Common myeloid progenitor, CD34-positive (primary cell): ENCODE data around the gene ZNF593.

ENCODE experiments used
- CTCF ChIA-PET: fragments of 350-600 bp; sonication (Branson Sonifier 250); formaldehyde crosslinking; loops from one replicate; lab custom pipeline; 2021; ENCODE audit warnings: antibody characterized with exemption; lab: Charles Lee
- POLR2A ChIA-PET: fragments of 350-600 bp; sonication (Branson Sonifier 250); formaldehyde crosslinking; loops from one replicate; lab custom pipeline; 2021; ENCODE audit warnings: antibody characterized with exemption; lab: Charles Lee
- DNase-seq, 3 donors: peaks; one replicate each; pipeline versions ENCODE4 v3.0.0 to v3.0.0-alpha.2; 2013
- H3K27ac ChIP-seq, 2 experiments: 1 replicate in 1 of 2; 2 replicates in 1 of 2; pipeline ENCODE4 v1.7.0; 2013; ENCODE audit warnings: inconsistent platforms in 2 of 2, low read length in 2 of 2, mild to moderate bottlenecking in 2 of 2, low read depth in 1 of 2, moderate library complexity in 1 of 2; ENCODE audit not compliant: severe bottlenecking in 2 of 2, insufficient read depth in 1 of 2, poor library complexity in 1 of 2
- H3K27me3 ChIP-seq, 5 experiments: replicated peaks in 2 of 5; 1 replicate in 3 of 5; 2 replicates in 2 of 5; pipeline versions ENCODE4 v1.6.1 to v1.7.0; 2013; ENCODE audit warnings: low read length in 4 of 5, mild to moderate bottlenecking in 2 of 5, moderate library complexity in 2 of 5, inconsistent platforms in 1 of 5; ENCODE audit not compliant: insufficient read depth in 5 of 5, control insufficient read depth in 4 of 5
- H3K36me3 ChIP-seq, 4 experiments: 1 replicate in 2 of 4; 2 replicates in 2 of 4; pipeline versions ENCODE4 v1.6.1 to v1.7.0; 2013; ENCODE audit warnings: low read length in 3 of 4, control low read depth in 1 of 4, mild to moderate bottlenecking in 1 of 4; ENCODE audit not compliant: control insufficient read depth in 4 of 4, insufficient read depth in 4 of 4
- H3K4me1 ChIP-seq, 4 experiments: 1 replicate in 3 of 4; 2 replicates in 1 of 4; pipeline versions ENCODE4 v1.6.1 to v1.7.1; 2013; ENCODE audit warnings: low read length in 3 of 4, mild to moderate bottlenecking in 3 of 4, control low read depth in 1 of 4, inconsistent platforms in 1 of 4, moderate library complexity in 1 of 4; ENCODE audit not compliant: control insufficient read depth in 4 of 4, insufficient read depth in 4 of 4; ENCODE audit errors: control extremely low read depth in 1 of 4
- H3K4me3 ChIP-seq, 7 experiments: 1 replicate in 4 of 7; 2 replicates in 3 of 7; pipeline versions ENCODE4 v1.5.1 to v1.7.0; 2013; ENCODE audit warnings: mild to moderate bottlenecking in 7 of 7, low read length in 6 of 7, moderate library complexity in 6 of 7, inconsistent platforms in 2 of 7, low read depth in 2 of 7, control low read depth in 1 of 7; ENCODE audit not compliant: insufficient read depth in 4 of 7, control insufficient read depth in 1 of 7; ENCODE audit errors: extremely low read depth in 1 of 7
- H3K9me3 ChIP-seq, 5 experiments: 1 replicate in 4 of 5; 2 replicates in 1 of 5; pipeline versions ENCODE4 v1.6.1 to v1.7.1; 2013; ENCODE audit warnings: low read length in 4 of 5, mild to moderate bottlenecking in 2 of 5, inconsistent platforms in 1 of 5, low read depth in 1 of 5, moderate library complexity in 1 of 5; ENCODE audit not compliant: control insufficient read depth in 4 of 5, insufficient read depth in 2 of 5; ENCODE audit errors: control extremely low read depth in 1 of 5
- WGBS: methylation state at CpG from one replicate; pipeline ENCODE4 v1.1.5; 2013; ENCODE audit not compliant: insufficient coverage; 5-methylcytosine and 5-hydroxymethylcytosine counted together

Gene ZNF593

DNA sequence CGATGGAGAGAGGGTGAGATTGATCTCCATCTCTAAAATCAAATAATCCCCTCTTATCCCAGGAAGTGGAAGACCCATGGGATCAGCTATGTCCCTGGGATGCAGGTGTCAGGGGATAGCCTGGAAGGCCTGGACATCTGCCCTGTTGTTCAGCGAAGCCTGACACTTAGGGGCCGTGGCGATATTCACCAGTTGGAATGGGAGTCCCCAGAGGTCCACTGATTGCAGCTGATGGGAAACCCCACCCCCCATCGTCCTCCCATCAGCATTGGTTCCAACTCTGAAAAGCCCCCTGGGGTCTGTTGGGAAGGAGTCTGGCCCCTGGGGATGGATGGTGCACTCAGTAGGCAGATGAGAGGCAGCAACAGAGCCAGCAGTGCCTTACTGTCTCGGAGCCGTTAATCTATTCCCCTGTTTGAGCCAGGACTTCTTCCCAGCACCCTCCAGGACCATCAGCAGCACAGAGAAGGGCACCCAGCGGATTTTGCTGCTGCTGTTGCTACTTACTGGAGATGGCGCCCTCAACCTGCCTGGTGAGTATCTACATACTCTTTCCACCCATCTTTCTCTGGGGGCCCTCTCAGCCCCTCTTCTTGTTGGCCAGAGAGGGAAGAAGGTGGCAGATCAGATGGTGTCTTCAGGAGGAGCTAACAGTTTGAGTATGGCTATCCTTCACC, 34.1 kb downstream of the ZNF593 start:
- no peak overlapping the region for H3K4me3 ChIP-seq
- H3K27me3 ChIP-seq, result peaks cover 0 to 3% (median 0%) of the 10 kb centered on the region in 5 experiments
- H3K9me3 ChIP-seq, result no peaks in the 10 kb centered on the region
- peaks cover 0 to 6% (median 0%) of the 10 kb centered on the region in 4 experiments for H3K4me1 ChIP-seq
- CTCF ChIA-PET, result interaction anchor here (0.6 to 2.1 kb wide), 12 partner anchors 9 to 214 kb away, joined by 3 to 7 read pairs (median 4); partner anchors contain the start of genes CATSPER4 and CNKSR1
- DNase-seq, result peak; percentile 11 to 44 (median 37)
- POLR2A ChIA-PET, result interaction anchor here (0.5 kb wide), 1 partner anchor 175 kb away, joined by 3 read pairs; no protein-coding TSS in a partner anchor
- WGBS, result 94% methylated on average over 4 of the region's 9 CpGs
- no peaks in the 10 kb centered on the region for H3K36me3 ChIP-seq
- H3K27ac ChIP-seq, result no peak overlapping the region

DNA sequence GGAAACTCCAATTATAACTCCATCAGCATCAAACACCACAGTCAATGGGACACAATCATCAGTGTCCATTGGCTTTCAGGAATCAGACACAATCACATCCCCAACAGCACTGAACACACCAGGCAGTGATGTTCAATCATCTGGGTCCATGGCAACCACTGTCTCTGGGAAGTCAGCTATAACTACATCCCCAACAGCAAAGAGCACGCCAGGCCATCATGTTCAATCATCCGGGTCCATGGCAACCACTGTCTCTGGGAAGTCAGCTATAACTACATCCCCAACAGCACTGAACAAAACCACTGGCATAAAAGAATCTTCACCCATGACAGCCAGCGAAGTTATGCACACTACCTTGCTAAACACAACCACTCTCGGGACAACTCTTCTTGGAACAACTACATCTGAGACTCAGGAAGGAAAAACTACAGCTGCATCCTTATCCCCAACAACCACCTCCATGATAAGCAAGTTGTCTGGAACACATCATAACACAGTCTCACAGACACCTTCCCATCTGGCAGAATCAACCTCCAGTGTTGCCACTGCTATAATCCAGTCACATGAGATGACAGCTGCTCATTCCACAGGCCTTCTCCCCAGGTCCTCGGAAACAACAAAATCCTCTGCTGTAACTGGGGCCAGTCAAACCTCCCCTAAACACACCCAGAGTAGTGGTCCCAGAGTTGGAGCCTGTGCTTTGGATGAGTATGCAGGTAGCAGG, 40.6 kb downstream of the ZNF593 start:
- Histone ChIP-seq H3K27me3 (no peaks in the 10 kb centered on the region), H3K4me3 (no peak overlapping the region), H3K9me3 (no peaks in the 10 kb centered on the region), H3K36me3 (no peaks in the 10 kb centered on the region), H3K4me1 (no peaks in the 10 kb centered on the region), H3K27ac (no peak overlapping the region)
- DNase-seq, result no peak
- WGBS, result 93% methylated on average over 5 of the region's 5 CpGs
- POLR2A ChIA-PET, result no interaction called here
- CTCF ChIA-PET, result interaction anchor here (1.4 to 1.8 kb wide), 2 partner anchors 151 to 207 kb away, joined by 3 to 5 read pairs; no protein-coding TSS in a partner anchor

GRCh38 chr1:26212726-26213125, 43.0 kb downstream of the ZNF593 start:
- WGBS, result 100% methylated on average over 2 of the region's 5 CpGs
- Histone ChIP-seq H3K4me3 (no peak overlapping the region), H3K27me3 (no peaks in the 10 kb centered on the region), H3K9me3 (no peaks in the 10 kb centered on the region), H3K36me3 (no peaks in the 10 kb centered on the region), H3K27ac (no peak overlapping the region), H3K4me1 (no peaks in the 10 kb centered on the region)
- POLR2A ChIA-PET, result no interaction called here
- CTCF ChIA-PET, result interaction anchor here (0.6 to 2.1 kb wide), 3 partner anchors 8 to 19 kb away, joined by 3 to 7 read pairs (median 3); no protein-coding TSS in a partner anchor
- no peak for DNase-seq

DNA sequence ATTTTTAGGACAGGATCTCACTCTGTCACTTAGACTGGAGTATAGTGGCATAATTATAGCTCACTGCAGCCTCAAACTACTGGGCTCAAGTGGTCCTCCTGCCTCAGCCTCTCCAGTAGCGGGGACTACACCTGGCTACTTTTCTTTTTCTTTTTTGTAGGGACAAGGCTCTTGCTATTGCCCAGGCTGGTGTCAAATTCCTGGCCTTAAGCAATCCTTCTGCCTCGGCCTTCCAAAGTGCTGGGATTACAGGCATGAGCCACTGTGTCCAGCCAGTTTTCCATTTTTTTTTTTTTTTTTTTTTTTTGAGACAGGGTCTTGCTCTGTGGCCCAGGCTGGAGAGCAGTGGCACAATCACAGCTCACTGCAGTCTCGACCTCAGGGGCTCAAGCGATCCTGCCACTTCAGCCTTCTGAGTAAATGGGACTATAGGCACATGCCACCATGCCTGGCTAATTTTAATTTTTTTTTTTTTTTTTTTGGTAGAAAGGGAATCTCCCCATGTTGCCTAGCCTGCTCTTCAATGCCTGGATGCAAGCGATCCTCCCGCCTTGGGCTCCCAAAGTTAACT, 43.7 kb downstream of the ZNF593 start:
- H3K27ac ChIP-seq, result no peak overlapping the region

DNA sequence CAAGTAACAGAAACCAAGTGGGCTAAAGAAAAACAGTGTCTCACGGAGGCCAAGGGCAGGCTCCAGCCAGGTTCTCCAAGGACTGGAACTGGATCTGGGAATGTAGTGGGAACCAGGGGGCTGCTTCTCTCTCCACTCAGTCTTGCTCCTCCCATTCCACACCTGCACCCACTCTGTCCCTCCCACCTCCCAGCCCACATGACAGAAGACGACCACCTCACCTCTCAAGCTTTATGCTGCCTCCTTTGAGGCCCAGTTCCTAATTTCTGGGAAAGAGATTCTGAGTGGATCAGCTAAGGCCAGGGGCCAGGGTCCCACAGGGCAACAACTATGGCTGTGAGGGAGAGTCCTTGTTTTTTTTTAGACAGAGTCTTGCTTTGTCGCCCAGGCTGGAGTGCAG, 45.5 kb downstream of the ZNF593 start:
- Histone ChIP-seq H3K27ac (no peak overlapping the region), H3K9me3 (no peaks in the 10 kb centered on the region), H3K27me3 (no peaks in the 10 kb centered on the region), H3K36me3 (no peaks in the 10 kb centered on the region), H3K4me1 (no peaks in the 10 kb centered on the region), H3K4me3 (no peak overlapping the region)
- DNase-seq, result no peak
- CTCF ChIA-PET, result no interaction called here
- POLR2A ChIA-PET, result no interaction called here
- 100% methylated on average over 1 of the region's 3 CpGs for WGBS

More for the DNA sequence above, 43.7 kb downstream of the ZNF593 start:
- DNase-seq, result no peak
- WGBS, result 100% methylated on average over 3 of the region's 6 CpGs
- POLR2A ChIA-PET, result no interaction called here
- CTCF ChIA-PET, result interaction anchor here (0.6 to 2.1 kb wide), 2 partner anchors 9 to 18 kb away, joined by 3 to 7 read pairs; no protein-coding TSS in a partner anchor
- Histone ChIP-seq H3K36me3 (no peaks in the 10 kb centered on the region), H3K27me3 (no peaks in the 10 kb centered on the region), H3K9me3 (no peaks in the 10 kb centered on the region), H3K4me3 (no peak overlapping the region), H3K4me1 (no peaks in the 10 kb centered on the region)

- Histone ChIP-seq H3K27me3 (no peaks in the 10 kb centered on the region), H3K36me3 (no peaks in the 10 kb centered on the region)
- CTCF ChIA-PET, result no interaction called here
Observed at GRCh38 chr1:26218906-26219494, 49.3 kb downstream of the ZNF593 start.

More at GRCh38 chr1:26218906-26219494, 49.3 kb downstream of the ZNF593 start:
- POLR2A ChIA-PET, result no interaction called here
- Histone ChIP-seq H3K27ac (no peak overlapping the region), H3K4me1 (peaks cover 0 to 3% (median 0%) of the 10 kb centered on the region in 4 experiments), H3K9me3 (no peaks in the 10 kb centered on the region), H3K4me3 (no peak overlapping the region)
- DNase-seq, result peak in 1 of 3 donors; percentile 18
- 87% methylated on average over 11 of the region's 11 CpGs for WGBS
